ENCODE measurements around the gene S100A10.

- TF ChIP-seq POLR2AphosphoS5 (IDR thresholded peaks at IDR 0.05; ENCODE audit: borderline replicate concordance, low read depth, low read length) (no peak), EZH2 (IDR thresholded peaks at IDR 0.05) (no peak), FOXP2 (optimal IDR thresholded peaks at IDR 0.05; ENCODE audit: control extremely low read depth, extremely low read length, insufficient read depth) (no peak)
These were observed 50.8 kb downstream of the S100A10 start for GRCh38 chr1:151942882-151943281.

All from SK-N-MC (cell line).